K562 (cell line): ENCODE measurements around the gene HOMEZ. TPM values are rescaled to one million over a fixed set of nuclear protein-coding genes. Genes with fewer than 3 reads are reported as not detected.
A peak's percentile ranks its signal among the peaks of the same experiment; 100 is the strongest.

Experiments
- ATAC-seq: fragments of 200-7000 bp; cut with Tn5 transposase; 3 replicates; pipeline ENCODE4 v1.9.1; 2020; ENCODE audit warnings: moderate library complexity
- BruUV-seq: library from RNA; stranded (reverse); fragments of 400-500 nt; replicated peaks from 2 replicates; lab custom pipeline; 2021; lab: Mats Ljungman, UMichigan
- CTCF ChIA-PET: fragments of 300-600 bp; formaldehyde crosslinking; extraction: SDS; loops from one replicate; lab custom pipeline; 2021; ENCODE audit warnings: low intra/inter-chr PET ratio; lab: Yijun Ruan, JAX
- POLR2A ChIA-PET: fragments of 300-600, 350-650 bp; sonication (Branson Sonifier 250); formaldehyde crosslinking; extraction: SDS; loops from one replicate; lab custom pipeline; 2021; ENCODE audit warnings: antibody characterized with exemption, inconsistent platforms; lab: Yijun Ruan, JAX
- DNase-seq, 4 experiments: peaks; one replicate each; pipeline versions ENCODE4 v3.0.0 to v3.0.0-alpha.2; 2011 to 2018; ENCODE audit warnings: low spot score in 3 of 4, mixed read lengths in 3 of 4; ENCODE audit errors: extremely low read depth in 1 of 4
- FAIRE-seq: peaks from 2 replicates; lab custom pipeline; 2011; peaks lifted over from hg19 to GRCh38; lab: Jason Lieb, UNC
- H2AFZ ChIP-seq: 2 replicates; pipeline ENCODE4 v1.6.0; 2011; ENCODE audit warnings: low read depth, low read length, control low read depth, inconsistent platforms
- H3K27ac ChIP-seq: fragments of 200-600 bp; 3 replicates; pipeline ENCODE4 v1.8.0; 2011; ENCODE audit warnings: low read depth, mild to moderate bottlenecking, control low read depth, inconsistent platforms, low read length, moderate library complexity, mixed read lengths; ENCODE audit errors: extremely low read depth
- H3K27me3 ChIP-seq, 2 experiments: fragments of 300-600 bp in 1 of 2; 2 replicates in 1 of 2; 3 replicates in 1 of 2; pipeline versions ENCODE4 v1.6.0 to v1.8.0; 2011; ENCODE audit warnings: inconsistent platforms in 2 of 2, low read length in 2 of 2, mild to moderate bottlenecking in 1 of 2, mixed read lengths in 1 of 2, moderate library complexity in 1 of 2; ENCODE audit not compliant: control insufficient read depth in 2 of 2, insufficient read depth in 2 of 2
- H3K36me3 ChIP-seq: fragments of 300-600 bp; 3 replicates; pipeline ENCODE4 v1.8.0; 2011; ENCODE audit warnings: mild to moderate bottlenecking, low read length, inconsistent platforms; ENCODE audit not compliant: control insufficient read depth, insufficient read depth
- H3K4me1 ChIP-seq, 2 experiments: fragments of 200-600 bp in 1 of 2; replicated peaks in 1 of 2; 2 replicates in 1 of 2; 3 replicates in 1 of 2; pipeline versions ENCODE4 v1.5.1 to v1.8.0; 2011; ENCODE audit warnings: inconsistent platforms in 2 of 2, low read length in 2 of 2, mild to moderate bottlenecking in 1 of 2, mixed read lengths in 1 of 2, moderate library complexity in 1 of 2; ENCODE audit not compliant: control insufficient read depth in 2 of 2, insufficient read depth in 2 of 2
- H3K4me2 ChIP-seq: 2 replicates; pipeline ENCODE4 v1.6.1; 2011; ENCODE audit warnings: low read length, control low read depth, inconsistent platforms, mixed read lengths; ENCODE audit not compliant: insufficient read depth
- H3K4me3 ChIP-seq: fragments of 200-600 bp; sonication (generic), shearing (Covaris generic); 2 replicates; pipeline ENCODE4 v1.5.1; 2016; ENCODE audit warnings: control low read depth, inconsistent platforms
- H3K79me2 ChIP-seq: fragments of 200-600 bp; 3 replicates; pipeline ENCODE4 v1.8.0; 2011; ENCODE audit warnings: low read length, inconsistent platforms; ENCODE audit not compliant: control insufficient read depth, insufficient read depth
- H3K9ac ChIP-seq, 2 experiments: 2 replicates each; pipeline versions ENCODE4 v1.6.0 to v1.6.1; 2011; ENCODE audit warnings: low read depth in 2 of 2, low read length in 2 of 2, control low read depth in 1 of 2, inconsistent platforms in 1 of 2, mild to moderate bottlenecking in 1 of 2, mixed read lengths in 1 of 2; ENCODE audit not compliant: insufficient read depth in 1 of 2
- H3K9me1 ChIP-seq: one replicate; pipeline ENCODE4 v1.6.0; 2011; ENCODE audit warnings: inconsistent platforms, mild to moderate bottlenecking, low read length, moderate library complexity; ENCODE audit not compliant: control insufficient read depth, insufficient read depth
- H3K9me3 ChIP-seq: replicated peaks from 2 replicates; pipeline ENCODE4 v1.5.1; 2011; ENCODE audit warnings: low read depth, low read length, inconsistent platforms; ENCODE audit not compliant: control insufficient read depth, insufficient read depth
- H4K20me1 ChIP-seq: replicated peaks from 2 replicates; pipeline ENCODE4 v1.6.1; 2011; ENCODE audit warnings: low read length, inconsistent platforms, mixed read lengths; ENCODE audit not compliant: control insufficient read depth, insufficient read depth
- ARID4B ChIP-seq: sonication (generic); formaldehyde crosslinking; IDR thresholded peaks from 2 replicates; pipeline ENCODE4 v1.8.0; 2022; ENCODE audit warnings: mild to moderate bottlenecking, missing genetic modification reagents
- BMI1 ChIP-seq: fragments of 150-350 bp; IDR thresholded peaks from 2 replicates; pipeline ENCODE4 v1.6.1; 2014; ENCODE audit warnings: low read length
- E4F1 ChIP-seq: fragments of 250-450 bp; sonication (Bioruptor Pico); IDR thresholded peaks from 2 replicates; pipeline ENCODE4 v1.5.0; 2021; ENCODE audit warnings: mild to moderate bottlenecking, borderline replicate concordance
- HDAC3 ChIP-seq: fragments of 450-650 bp; IDR thresholded peaks from 2 replicates; pipeline ENCODE4 v1.6.1; 2018; ENCODE audit warnings: borderline replicate concordance, mild to moderate bottlenecking, moderate library complexity; ENCODE audit not compliant: partially characterized antibody
- MAFK ChIP-seq: IDR thresholded peaks from 2 replicates; pipeline ENCODE4 v1.6.1; 2011; ENCODE audit warnings: low read length, improper control_type of control experiment
- MECOM ChIP-seq: fragments of 250-450 bp; sonication (Bioruptor Pico); IDR thresholded peaks from 2 replicates; pipeline ENCODE4 v1.8.0; 2022; ENCODE audit warnings: inconsistent platforms
- PHF21A ChIP-seq: fragments of 450-650 bp; IDR thresholded peaks from 2 replicates; pipeline ENCODE4 v1.6.1; 2017; ENCODE audit warnings: low read depth, borderline replicate concordance
- RB1 ChIP-seq: fragments of 450-650 bp; IDR thresholded peaks from 2 replicates; pipeline ENCODE4 v1.6.1; 2017; ENCODE audit warnings: low read depth, mild to moderate bottlenecking
- RCOR1 ChIP-seq, 2 experiments: IDR thresholded peaks; 2 replicates each; pipeline ENCODE4 v1.6.1; 2012; ENCODE audit warnings: low read depth in 2 of 2, low read length in 2 of 2, borderline replicate concordance in 1 of 2, improper control_type of control experiment in 1 of 2
- RFX5 ChIP-seq: IDR thresholded peaks from 2 replicates; pipeline ENCODE4 v1.6.1; 2011; ENCODE audit warnings: low read depth, mild to moderate bottlenecking, improper control_type of control experiment, low read length
- SNAPC5 ChIP-seq: fragments of 250-450 bp; sonication (Bioruptor Pico); IDR thresholded peaks from 2 replicates; pipeline ENCODE4 v1.8.0; 2021; ENCODE audit warnings: moderate library complexity, mild to moderate bottlenecking, inconsistent platforms
- WHSC1 ChIP-seq: IDR thresholded peaks from one replicate; pipeline ENCODE4 v1.6.1; 2012; ENCODE audit warnings: low read length, control low read depth, inconsistent platforms
- ZBTB17 ChIP-seq: fragments of 450-650 bp; formaldehyde crosslinking; IDR thresholded peaks from 2 replicates; pipeline ENCODE4 v1.4.0; 2020; ENCODE audit warnings: mild to moderate bottlenecking
- ZNF444 ChIP-seq: fragments of 250-450 bp; sonication (Bioruptor Pico); IDR thresholded peaks from 2 replicates; pipeline ENCODE4 v1.4.0; 2020; ENCODE audit warnings: mild to moderate bottlenecking, moderate library complexity
- WGBS: fragments of 100-300 bp; shearing (Covaris generic); methylation state at CpG from one replicate; pipeline ENCODE4 v1.1.6; 2016; ENCODE audit warnings: low coverage, mixed read lengths; ENCODE audit not compliant: insufficient coverage; ENCODE audit errors: missing lambda C conversion rate; 5-methylcytosine and 5-hydroxymethylcytosine counted together
- in situ Hi-C: fragments of 300-500 bp; cut with MboI; formaldehyde crosslinking; loops from 4 replicates; pipeline ENCODE4 v1.15.0; 2018; ENCODE audit warnings: inconsistent platforms, mixed read lengths
- intact Hi-C: fragments of 100-400 bp; cut with micrococcal nuclease; formaldehyde crosslinking; loops from 2 replicates; pipeline ENCODE4 v1.14.2; 2022
- polyA plus RNA-seq, 8 experiments: library from polyadenylated mRNA; depleted of rRNA in 4 of 8; stranded (reverse) in 5 of 8; unstranded in 3 of 8; fragments of >200 nt; fragmentation: Nextera tagmentation in 2 of 8; fragmentation: Illumina TruSeq in 1 of 8; extraction: Ambion mirVana in 2 of 8; extraction: Trizol in 1 of 8; gene quantifications; 2 replicates each; pipeline versions ENCODE4 v1.2.1 to v1.2.3, GENCODE V29; 2011 to 2014; ENCODE audit warnings: inconsistent platforms in 1 of 8, missing spikeins in 1 of 8
- total RNA-seq, 7 experiments: library from RNA; depleted of rRNA in 6 of 7; stranded (reverse); fragments of >200 nt in 6 of 7; fragmentation: Illumina TruSeq in 2 of 7; extraction: Trizol in 2 of 7; gene quantifications; 2 replicates each; pipeline versions ENCODE4 v1.2.1 to v1.2.3, GENCODE V29; 2011 to 2021; ENCODE audit warnings: low replicate concordance in 1 of 7

Gene HOMEZ
- total and polyA plus RNA-seq, 9 of the 15 experiments (the other 6 are each of a cell fraction or from before 2014, with no cell fraction given), result 3.0 to 30.2 (median 16.9) TPM

DNA sequence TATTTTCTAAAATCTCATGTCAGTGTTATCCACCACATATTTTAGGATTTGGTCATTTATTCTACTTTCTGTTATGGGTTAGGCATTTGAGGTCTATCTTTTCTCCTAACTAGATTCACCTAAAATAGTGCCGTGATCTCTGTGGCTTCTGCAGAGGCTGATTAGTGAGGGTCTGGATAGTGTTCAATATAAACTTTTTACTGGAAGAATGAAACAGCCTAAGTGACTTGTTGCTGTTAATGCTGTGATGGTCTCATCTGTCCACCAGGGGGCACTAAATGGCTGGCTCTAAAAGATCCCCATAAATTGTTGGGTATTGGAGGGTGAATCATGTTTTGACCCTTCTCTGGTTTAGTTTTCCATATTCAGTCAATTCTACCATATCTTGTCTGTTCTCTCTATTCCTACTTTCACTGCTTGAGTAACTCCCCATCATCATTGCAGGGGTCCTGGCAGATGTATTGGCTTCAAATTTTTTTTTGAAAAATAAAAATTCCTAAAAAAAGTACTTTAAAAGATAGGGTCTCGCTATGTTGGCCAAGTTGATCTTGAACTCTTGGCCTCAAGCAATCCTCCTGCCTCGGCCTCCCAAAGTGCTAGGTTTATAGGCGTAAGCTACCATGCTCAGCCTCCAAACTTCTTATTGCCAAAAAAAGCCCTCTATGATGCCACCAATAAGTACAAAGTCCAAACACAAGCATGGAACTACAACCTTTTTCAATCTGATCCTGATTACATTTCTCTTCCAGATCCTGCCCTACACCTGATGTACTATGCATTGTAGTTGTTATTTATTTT lies 42.2 kb upstream of the HOMEZ start:
- POLR2A ChIA-PET, result no interaction called here
- FAIRE-seq (peak; percentile 87), ATAC-seq (peak; percentile 83), DNase-seq (peak; percentile 66 to 83 (median 74))
- intact Hi-C loops, result loop anchor here (1.0 to 10.0 kb wide), 6 partner anchors 33 to 561 kb away; partner anchors contain the start of genes OXA1L, THTPA and ZFHX2
- CTCF ChIA-PET, result interaction anchor here (0.5 to 2.4 kb wide), 10 partner anchors 51 to 550 kb away, joined by 3 to 16 read pairs (median 5); no protein-coding TSS in a partner anchor
- Histone ChIP-seq H3K9me1 (no peaks in the 10 kb centered on the region), H3K4me1 (peaks cover 2 to 3% of the 10 kb centered on the region in 2 experiments; a peak in 4 of 5 replicates), H3K27me3 (no peaks in the 10 kb centered on the region), H3K4me2 (no peak overlapping the region), H4K20me1 (no peaks in the 10 kb centered on the region), H3K9me3 (no peaks in the 10 kb centered on the region), H3K9ac (no peak overlapping the region), H3K4me3 (no peak overlapping the region), H2AFZ (no peak overlapping the region), H3K79me2 (peaks cover 12% of the 10 kb centered on the region), H3K36me3 (peaks cover 31% of the 10 kb centered on the region; the same call in 2 of the 3 replicates), H3K27ac (no peak overlapping the region)
- in situ Hi-C loops, result no loop called here
- BruUV-seq, result no TSS peak
- WGBS, result 18% methylated on average over 4 of the region's 4 CpGs
- TF ChIP-seq ZNF444 (CRISPR knock-in tag) (no peak), SNAPC5 (CRISPR knock-in tag) (no peak), WHSC1 (no peak), RB1 (no peak), ARID4B (CRISPR knock-in tag) (no peak), RFX5 (no peak), PHF21A (no peak), E4F1 (CRISPR knock-in tag) (no peak), RCOR1 (IDR thresholded peaks at IDR 0.05; ENCODE audit: borderline replicate concordance in 1 of 2, low read depth in 2 of 2, low read length in 2 of 2) (no peak), MECOM (no peak), ZBTB17 (no peak), HDAC3 (no peak), MAFK (no peak), BMI1 (no peak)
